Loucy (cell line): ENCODE data around the gene LAMB4.

Experiments
- EZH2phosphoT487 ChIP-seq: fragments of 200-600 bp; IDR thresholded peaks from 2 replicates; pipeline ENCODE4 v1.6.1; 2018; ENCODE audit warnings: antibody characterized with exemption, mild to moderate bottlenecking, moderate library complexity, borderline replicate concordance
- TF ChIP-seq, protein P1 (sequence below): fragments of 200-600 bp; sonication (generic); conservative IDR thresholded peaks from 2 replicates; pipeline ENCODE4 v1.5.1; 2014; ENCODE audit warnings: mild to moderate bottlenecking, antibody characterized with exemption, low read length

DNA sequence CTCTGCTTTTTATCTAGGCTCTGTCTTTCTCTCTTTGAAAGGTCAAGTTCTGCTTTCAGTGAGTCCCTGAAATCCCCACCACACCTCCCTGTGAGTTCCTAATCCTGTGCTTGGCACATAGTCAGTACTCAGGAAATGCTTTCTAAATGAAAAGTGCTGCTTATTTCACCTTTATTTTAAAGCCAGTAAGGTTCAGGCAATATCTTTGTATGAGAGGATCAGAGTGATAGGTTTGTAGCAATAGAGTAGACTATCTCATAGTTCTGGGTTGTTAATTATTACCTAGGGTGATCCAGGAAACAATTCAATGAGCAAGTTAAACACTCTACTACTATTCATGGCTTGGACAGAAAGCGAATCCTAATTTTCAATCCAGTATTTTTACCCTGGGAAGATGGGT lies 119.8 kb downstream of the LAMB4 start:
- TF ChIP-seq, protein P1, sequence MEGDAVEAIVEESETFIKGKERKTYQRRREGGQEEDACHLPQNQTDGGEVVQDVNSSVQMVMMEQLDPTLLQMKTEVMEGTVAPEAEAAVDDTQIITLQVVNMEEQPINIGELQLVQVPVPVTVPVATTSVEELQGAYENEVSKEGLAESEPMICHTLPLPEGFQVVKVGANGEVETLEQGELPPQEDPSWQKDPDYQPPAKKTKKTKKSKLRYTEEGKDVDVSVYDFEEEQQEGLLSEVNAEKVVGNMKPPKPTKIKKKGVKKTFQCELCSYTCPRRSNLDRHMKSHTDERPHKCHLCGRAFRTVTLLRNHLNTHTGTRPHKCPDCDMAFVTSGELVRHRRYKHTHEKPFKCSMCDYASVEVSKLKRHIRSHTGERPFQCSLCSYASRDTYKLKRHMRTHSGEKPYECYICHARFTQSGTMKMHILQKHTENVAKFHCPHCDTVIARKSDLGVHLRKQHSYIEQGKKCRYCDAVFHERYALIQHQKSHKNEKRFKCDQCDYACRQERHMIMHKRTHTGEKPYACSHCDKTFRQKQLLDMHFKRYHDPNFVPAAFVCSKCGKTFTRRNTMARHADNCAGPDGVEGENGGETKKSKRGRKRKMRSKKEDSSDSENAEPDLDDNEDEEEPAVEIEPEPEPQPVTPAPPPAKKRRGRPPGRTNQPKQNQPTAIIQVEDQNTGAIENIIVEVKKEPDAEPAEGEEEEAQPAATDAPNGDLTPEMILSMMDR = no peak
- no peak for TF ChIP-seq EZH2phosphoT487
